ENCODE measurements around the gene DSPP. TPM values are rescaled to one million over a fixed set of nuclear protein-coding genes. Genes with fewer than 3 reads are reported as not detected.

Gene DSPP
- total RNA-seq, 2 experiments from 2014 or later = not detected

- H3K27ac ChIP-seq (ENCODE audit: low read depth in 1 of 2, low read length in 2 of 2) = no peak overlapping the region
- no peaks in the 10 kb centered on the region for H3K36me3 ChIP-seq (ENCODE audit: insufficient read depth, low read length)
- H3K4me3 ChIP-seq (ENCODE audit: low read length) = no peak overlapping the region
- Mint-ChIP-seq H3K36me3 (ENCODE audit: low read depth) (no peaks in the 10 kb centered on the region), H3K4me3 (no peak overlapping the region), H3K9me3 (no peaks in the 10 kb centered on the region), H3K4me1 (ENCODE audit: low read depth) (no peaks in the 10 kb centered on the region), H3K27ac (no peak overlapping the region), H3K27me3 (peaks cover 20% of the 10 kb centered on the region)
- intact Hi-C loops (cut with DNase I, micrococcal nuclease) = no loop called here
- TF ChIP-seq CTCF (IDR thresholded peaks at IDR 0.05) = no peak
- H3K9me3 ChIP-seq (ENCODE audit: control insufficient read depth in 1 of 2, insufficient read depth in 1 of 2, low read length in 2 of 2) = no peaks in the 10 kb centered on the region
- ChIA-PET CTCF (no interaction called here), POLR2A (no interaction called here)
- no peaks in the 10 kb centered on the region for H3K4me1 ChIP-seq (ENCODE audit: insufficient read depth, low read length)
- no peak for ATAC-seq (ENCODE audit: poor library complexity)
- no peaks in the 10 kb centered on the region for H3K27me3 ChIP-seq (ENCODE audit: control insufficient read depth in 1 of 2, insufficient read depth in 2 of 2, low read length in 2 of 2)
- DNase-seq = no peak
These were observed 32.3 kb upstream of the DSPP start for GRCh38 chr4:87575983-87576382.

GRCh38 chr4:87579478-87579877 is 28.9 kb upstream of the DSPP start:
- H3K4me3 Mint-ChIP-seq = no peak overlapping the region
- POLR2A ChIA-PET = no interaction called here
- no peaks in the 10 kb centered on the region for H3K36me3 Mint-ChIP-seq (ENCODE audit: low read depth)
- H3K4me3 ChIP-seq (ENCODE audit: low read length) = no peak overlapping the region
- no peaks in the 10 kb centered on the region for H3K9me3 Mint-ChIP-seq
- H3K27me3 Mint-ChIP-seq = peaks cover 6% of the 10 kb centered on the region
- H3K4me1 ChIP-seq (ENCODE audit: insufficient read depth, low read length) = no peaks in the 10 kb centered on the region
- ATAC-seq (ENCODE audit: poor library complexity) = no peak
- peaks cover 0 to 3% of the 10 kb centered on the region in 2 experiments for H3K27me3 ChIP-seq (ENCODE audit: control insufficient read depth in 1 of 2, insufficient read depth in 2 of 2, low read length in 2 of 2)
- CTCF ChIA-PET = no interaction called here
- no peak for TF ChIP-seq CTCF (IDR thresholded peaks at IDR 0.05)
- DNase-seq = no peak
- intact Hi-C loops (cut with DNase I, micrococcal nuclease) = no loop called here
- H3K36me3 ChIP-seq (ENCODE audit: insufficient read depth, low read length) = no peaks in the 10 kb centered on the region
- H3K27ac Mint-ChIP-seq = no peak overlapping the region
- no peaks in the 10 kb centered on the region for H3K9me3 ChIP-seq (ENCODE audit: control insufficient read depth in 1 of 2, insufficient read depth in 1 of 2, low read length in 2 of 2)
- no peaks in the 10 kb centered on the region for H3K4me1 Mint-ChIP-seq (ENCODE audit: low read depth)
- no peak overlapping the region for H3K27ac ChIP-seq (ENCODE audit: low read depth in 1 of 2, low read length in 2 of 2)

- Histone ChIP-seq H3K27me3 (ENCODE audit: control insufficient read depth in 1 of 2, insufficient read depth in 2 of 2, low read length in 2 of 2) (peaks cover 0 to 3% of the 10 kb centered on the region in 2 experiments), H3K36me3 (ENCODE audit: insufficient read depth, low read length) (no peaks in the 10 kb centered on the region), H3K9me3 (ENCODE audit: control insufficient read depth in 1 of 2, insufficient read depth in 1 of 2, low read length in 2 of 2) (no peaks in the 10 kb centered on the region), H3K4me1 (ENCODE audit: insufficient read depth, low read length) (no peaks in the 10 kb centered on the region), H3K4me3 (ENCODE audit: low read length) (no peak overlapping the region), H3K27ac (ENCODE audit: low read depth in 1 of 2, low read length in 2 of 2) (no peak overlapping the region)
- ATAC-seq (ENCODE audit: poor library complexity) = no peak
- intact Hi-C loops (cut with DNase I, micrococcal nuclease) = no loop called here
- Mint-ChIP-seq H3K27ac (no peak overlapping the region), H3K4me1 (ENCODE audit: low read depth) (no peaks in the 10 kb centered on the region), H3K9me3 (no peaks in the 10 kb centered on the region), H3K4me3 (no peak overlapping the region), H3K36me3 (ENCODE audit: low read depth) (no peaks in the 10 kb centered on the region), H3K27me3 (peaks cover 1% of the 10 kb centered on the region)
- no peak for DNase-seq
- POLR2A ChIA-PET = no interaction called here
- no peak for TF ChIP-seq CTCF (IDR thresholded peaks at IDR 0.05)
- CTCF ChIA-PET = no interaction called here
These were observed 28.3 kb upstream of the DSPP start for GRCh38 chr4:87580057-87580456.

Data from CD4-positive, alpha-beta T cell (primary cell).